DMS153 (cell line): ENCODE data around the gene EFHD2.
"Not testable (repeated sequence)": the region's sequence is repeated elsewhere in the genome, so short reads cannot be mapped to it uniquely, and the experiment has no call there.

Experiments
- DNase-seq: peaks from one replicate; lab custom pipeline; 2025; lab: John Stamatoyannopoulos, UW

EFHD2 gene

DNA sequence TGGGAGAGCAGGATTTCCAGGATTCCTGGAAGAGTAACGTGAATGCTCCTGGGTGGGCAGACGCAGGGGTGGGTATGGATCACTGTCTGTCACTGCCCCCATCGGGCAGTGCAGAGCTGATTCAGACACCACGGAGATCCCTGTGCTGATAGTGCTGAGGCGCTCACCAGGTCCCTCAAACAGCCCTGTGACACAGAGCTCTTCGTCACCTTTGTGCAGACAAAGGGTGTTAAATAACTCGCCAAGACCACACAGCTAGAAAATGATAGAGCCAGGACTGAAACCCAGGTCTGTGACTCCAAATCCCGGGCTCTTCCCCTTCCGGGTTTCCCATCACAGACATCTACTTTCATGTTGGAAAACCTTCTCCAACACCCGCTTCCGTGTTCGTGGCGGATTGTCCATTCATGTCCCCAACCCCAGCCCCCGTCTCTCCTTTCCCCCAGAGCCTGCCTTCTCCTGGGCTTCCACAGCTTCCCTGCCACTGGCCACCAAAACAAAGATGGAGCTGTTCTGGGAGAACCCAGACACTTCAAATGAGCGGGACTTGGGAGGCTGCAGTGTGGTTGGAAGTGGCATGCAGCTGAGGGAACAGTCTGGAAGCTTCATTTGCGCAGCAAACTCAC, 2.6 kb downstream of the EFHD2 start:
- DNase-seq: no peak

DNA sequence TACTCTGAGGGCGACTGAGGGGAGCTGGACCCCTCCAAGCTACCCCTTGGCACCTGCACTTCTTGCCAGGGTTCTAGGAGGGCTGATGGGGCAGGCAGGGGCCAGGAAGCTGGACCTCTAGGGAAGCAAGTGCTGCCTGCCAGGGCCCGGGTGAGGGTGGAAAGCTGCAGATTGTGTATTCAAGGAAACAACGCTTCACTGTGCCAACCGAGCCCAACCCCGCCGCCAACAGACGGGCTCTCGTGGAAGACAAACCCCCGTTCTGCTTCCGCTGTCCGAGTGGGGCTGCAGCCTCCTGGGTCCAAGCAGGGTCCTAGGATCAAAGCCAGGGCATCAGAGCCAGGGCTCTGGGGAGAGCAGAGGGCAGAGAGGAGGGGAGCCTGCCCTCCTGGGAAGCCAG, 3.2 kb downstream of the EFHD2 start:
- DNase-seq: no peak

DNA sequence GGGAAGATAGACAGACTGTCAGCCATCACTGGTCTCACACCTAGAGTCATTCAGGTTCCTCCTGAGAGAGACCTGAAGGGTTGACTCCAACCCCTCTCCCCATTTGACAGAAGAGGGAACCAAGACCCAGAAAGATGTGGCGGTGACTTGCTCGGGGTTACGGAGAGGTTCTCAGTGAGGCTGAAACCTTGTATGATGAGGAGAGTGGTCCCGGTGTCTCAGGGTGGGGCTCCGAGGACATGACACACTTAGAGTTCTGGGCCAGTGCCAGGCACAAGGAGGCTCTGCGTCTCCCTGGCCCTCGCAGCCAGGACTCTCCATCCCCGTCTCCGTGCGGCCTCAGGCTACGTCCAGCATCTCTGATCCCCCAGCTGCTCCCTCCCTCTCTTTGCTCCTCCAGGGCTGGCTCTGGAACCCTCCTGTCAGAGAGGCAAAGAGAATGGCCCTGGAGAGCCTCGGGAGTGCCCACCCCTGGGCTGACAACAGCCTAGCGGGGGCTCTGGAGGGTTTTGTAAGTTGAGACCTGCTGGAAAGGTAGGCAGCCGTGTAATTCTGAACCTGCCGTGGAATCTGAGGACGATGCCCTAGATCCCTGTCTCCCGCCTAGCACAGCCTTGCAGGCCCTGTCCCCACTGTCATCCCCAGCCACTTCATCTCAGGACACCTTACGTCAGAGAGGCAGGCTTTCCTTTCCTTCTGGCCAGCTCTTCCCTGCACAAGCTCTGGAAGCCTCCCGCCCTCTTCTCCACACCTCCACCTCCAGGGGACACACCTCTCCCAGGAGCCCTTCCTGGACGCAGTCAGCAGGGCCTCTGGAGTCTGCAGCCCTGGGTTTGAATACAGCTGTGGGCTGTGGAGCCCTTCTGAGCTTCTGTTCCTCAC, 4.1 kb downstream of the EFHD2 start:
- no peak for DNase-seq

DNA sequence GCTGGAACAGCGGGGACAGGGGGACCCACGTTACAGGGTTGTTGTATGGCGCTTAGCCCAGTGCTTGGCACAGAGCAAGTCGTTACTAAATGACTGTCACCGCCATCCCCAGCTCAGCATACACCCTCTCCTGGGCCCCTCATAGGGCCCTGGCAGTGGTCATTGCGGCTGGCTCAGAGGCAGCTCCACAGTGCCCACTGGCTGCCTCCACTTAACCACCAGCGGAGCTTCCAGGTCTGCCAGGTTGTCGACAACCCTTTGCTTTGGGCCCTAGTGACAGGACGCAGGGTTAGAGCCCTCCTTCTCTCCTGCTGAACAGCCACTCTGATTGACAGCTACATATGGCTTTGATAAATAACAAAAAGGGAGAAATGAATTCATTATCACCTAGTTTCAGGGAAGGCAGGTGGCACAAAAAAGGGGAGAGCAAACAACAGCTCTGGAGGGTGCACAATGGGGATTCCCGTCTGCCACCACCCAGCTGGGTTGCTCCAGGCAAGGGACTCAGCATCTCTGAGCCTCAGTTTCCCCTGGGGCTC, 4.8 kb downstream of the EFHD2 start:
- DNase-seq: no peak

DNA sequence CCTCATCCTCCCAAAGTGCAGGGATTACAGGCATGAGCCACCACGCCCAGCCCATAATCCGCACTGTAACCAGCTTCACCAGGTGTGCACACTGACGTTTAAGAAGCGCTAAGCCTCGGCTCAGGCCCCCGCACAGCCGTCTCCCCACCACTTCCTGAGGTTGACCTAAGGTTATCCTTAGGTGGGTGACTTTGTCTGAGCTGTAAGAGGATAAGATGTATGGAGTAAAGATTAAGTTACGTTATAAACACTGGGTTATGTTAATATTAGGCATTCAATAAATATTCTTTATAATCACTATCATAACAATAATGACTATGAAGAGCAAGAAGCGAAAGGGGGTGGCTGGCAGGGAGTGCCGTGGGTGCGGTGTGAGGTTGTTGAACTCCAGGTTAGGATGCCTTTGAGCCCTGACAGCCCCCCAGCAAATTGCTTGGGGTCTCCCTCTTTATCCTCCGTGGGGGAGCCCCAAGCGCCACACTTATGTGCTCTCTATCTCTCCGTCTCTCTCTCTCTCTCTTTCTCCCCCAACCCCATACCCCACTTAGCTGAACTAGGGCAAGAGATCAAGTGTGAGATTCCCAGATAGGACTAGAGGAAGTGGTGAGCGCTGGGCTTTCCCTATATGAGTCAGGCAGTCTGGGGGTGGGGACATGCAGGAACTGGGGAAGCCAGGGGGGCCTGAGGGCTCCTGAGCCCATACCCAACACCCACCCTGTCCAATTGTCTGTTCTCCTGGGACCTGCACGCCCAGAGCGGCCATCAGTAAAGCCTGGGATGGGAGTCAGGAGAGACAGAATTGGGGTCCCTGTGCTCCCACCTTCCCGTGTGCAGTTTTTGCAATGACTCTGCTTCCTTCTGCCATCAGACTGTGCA, 7.6 kb downstream of the EFHD2 start:
- no peak for DNase-seq

DNA sequence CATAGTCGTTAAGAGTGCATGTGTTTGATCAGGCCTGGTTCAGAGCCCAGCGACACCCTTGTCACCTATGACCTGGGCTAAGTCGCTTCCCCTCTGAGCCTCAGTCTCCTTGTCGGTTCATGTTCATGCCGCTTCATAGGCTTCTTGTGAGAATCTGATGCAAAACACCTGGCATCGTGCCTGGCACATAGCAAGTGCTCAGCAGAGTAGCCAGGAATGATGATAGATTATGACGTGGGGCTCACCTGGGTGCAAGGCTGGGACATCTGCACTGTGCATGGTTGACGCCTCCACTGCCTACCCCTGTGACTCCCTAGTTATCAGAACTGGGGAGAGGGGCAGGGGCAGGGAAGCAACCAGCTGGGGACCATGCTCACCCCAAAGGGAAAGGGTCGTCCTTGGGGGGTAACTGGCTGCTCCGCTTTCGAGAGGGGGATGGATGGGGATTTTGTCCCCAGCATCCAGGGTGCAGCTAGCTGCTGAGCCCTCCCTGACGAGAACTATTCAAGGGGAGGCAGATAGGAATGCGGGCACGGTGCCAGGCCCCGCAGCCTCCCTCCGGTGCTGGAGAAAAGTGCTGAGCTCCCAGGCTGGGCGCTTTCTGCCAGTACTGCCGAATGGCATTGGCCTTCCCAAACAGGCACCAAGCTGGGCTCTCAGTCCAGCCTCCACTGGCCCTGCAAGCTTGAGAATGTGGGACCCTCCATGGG, 9.3 kb downstream of the EFHD2 start:
- DNase-seq: no peak

DNA sequence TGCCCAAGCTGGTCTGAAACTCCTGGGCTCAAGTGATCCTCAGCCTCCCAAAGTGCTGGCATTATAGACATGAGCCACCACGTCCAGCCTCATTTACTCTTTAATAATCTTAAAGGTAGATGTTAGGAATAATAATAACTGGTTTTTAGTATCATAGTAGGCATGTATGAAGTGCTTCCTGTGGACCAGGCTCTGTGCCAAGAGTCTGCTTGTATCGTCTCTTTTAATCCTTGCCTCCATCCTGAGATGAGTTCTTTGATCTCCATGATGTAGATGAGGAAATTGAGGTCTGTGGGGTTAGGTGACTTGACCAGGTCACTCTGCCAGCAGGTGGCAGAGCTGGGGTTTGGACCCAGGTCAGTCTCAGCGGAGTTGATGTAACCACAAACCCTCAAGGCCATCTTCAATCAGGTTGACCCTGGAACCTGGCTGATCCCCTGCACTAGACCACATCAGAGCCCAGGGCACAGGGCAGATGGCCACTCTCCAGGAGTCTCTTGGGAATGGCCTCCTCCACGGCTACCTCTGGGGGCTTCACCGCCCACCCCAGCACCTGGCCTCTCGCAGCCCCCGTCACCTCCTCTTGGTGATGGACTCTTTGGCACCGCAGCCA, 11.3 kb downstream of the EFHD2 start:
- DNase-seq: no peak

DNA sequence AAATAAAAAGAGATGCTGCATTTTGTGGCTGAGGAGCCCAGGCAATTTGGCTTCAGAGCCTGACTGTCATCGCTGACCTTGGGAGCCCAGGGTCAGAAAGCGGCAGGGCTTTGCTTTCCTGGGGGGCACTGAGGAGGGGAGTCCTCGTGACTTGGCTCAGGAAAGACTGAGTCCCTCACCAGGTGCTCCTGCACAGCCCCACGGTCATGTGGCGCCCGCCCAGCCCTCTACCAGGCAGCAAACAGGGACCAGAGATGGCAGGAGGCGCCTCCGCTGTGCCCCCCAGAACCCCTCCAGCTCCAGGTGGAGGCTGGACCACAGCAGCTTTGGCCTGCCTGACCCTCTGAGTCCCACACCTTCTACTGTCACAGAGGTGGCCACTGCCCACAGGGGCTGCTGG, 13.2 kb downstream of the EFHD2 start:
- no peak for DNase-seq

DNA sequence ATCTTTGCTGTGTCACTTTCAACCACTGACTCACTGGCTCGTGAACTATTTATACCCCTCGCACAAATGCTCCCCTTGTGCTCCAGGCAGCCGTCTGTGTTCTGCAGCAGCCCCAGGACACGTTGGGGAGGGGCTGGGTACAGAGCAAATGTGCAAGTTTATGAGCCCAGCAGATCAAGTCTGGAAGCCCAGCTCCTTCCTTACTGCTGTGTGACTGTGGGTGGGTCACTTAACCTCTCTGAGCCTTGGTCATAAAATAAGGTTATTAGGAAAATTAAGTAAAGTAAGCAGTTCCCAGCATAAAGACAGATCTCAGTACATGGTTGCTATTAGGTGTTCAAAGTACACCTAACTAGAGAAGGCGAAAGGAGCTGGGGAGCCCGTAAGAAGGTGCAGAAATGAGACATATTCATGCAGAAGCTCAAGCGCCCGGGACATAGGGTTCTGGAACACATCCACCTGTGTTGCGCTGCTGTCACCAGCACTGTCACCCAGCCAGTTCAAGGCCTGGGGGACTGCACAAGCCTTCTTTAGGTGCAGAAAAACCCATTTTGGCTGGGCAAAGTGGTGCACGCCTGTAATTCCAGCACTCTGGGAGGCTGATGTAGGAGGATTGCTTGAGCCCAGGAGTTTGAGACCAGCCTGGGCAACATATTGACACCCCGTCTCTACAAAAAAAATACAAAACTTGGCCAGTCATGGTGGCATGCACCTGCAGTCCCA, 13.8 kb downstream of the EFHD2 start:
- no peak for DNase-seq

DNA sequence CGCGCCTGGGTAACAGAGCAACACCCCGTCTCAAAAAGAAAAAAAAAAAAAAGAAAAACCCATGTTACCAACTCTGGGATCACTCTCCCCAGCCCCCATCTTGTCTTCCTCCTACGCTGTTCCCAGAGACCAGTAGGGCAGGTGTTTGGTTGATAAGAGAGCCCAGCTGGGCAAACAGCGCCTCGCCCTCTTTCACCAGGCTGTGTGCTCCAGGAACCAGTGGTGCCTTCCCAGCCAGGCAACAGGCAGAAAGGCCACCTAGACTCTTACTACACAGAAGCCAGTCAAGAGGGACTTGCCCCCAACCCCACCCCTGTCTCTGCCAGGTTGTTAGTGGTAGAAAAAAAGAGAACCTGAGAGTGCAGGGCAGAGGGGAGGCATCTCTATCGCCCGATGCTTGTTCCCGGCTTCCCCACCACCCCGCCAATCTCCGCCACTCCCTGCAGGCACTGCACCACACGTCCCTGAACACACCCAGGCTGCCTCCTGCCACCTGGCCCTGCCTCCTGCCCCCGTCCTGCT, 14.5 kb downstream of the EFHD2 start:
- DNase-seq: peak; percentile 97

DNA sequence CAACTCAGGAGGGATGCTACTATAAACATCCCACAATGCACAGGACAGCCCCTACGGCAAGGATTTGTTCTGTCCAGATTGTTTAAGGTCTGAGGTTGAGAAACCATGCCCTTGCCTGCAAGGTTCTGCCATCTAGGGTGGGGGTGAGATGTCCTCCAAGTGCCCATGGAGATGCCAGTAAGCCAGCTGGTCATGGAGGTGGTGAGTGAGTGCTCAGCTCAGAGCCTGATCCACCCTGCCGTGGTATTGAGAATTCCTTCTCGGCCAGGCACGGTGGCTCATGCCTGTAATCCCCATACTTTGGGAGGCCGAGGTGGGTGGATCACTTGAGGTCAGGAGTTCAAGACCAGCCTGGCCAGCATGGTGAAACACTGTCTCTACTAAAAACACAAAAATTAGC, 15.3 kb downstream of the EFHD2 start:
- DNase-seq: no peak

DNA sequence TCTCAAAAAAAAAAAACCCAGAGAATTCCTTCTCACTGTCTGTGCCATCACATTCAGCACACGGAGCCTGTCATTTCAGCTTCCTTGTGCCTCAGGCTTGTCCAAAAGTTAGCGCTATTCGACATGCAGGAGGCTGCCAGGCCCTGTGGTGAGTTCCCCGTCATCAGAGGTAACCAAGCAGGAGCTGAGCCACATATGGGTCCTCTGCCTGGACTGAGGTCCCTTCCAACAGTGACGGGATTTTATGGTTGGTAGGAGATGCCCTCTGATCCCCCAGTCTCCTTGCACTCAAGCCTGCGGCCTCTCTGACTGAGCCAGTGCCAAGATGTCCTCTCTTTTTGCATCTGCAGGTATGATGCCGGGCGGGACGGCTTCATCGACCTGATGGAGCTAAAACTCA, 15.8 kb downstream of the EFHD2 start:
- DNase-seq: no peak

DNA sequence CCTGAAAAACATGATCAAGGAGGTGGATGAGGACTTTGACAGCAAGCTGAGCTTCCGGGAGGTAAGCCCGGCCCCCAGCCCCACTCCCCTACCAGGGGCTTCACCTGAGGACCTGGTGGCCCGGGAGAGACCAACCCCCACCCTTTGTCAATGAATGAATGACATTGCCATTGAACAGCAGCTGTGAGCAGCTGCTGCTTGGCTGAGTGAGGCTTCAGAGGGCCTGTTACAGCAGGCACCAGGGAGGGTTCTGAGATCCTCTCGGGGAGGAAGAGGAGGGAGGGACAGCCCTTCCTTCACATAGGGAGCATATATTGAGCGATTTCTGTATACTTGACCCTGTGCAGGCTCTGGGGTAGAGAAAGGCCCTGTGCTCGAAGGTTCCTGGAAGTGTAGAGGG, 16.3 kb downstream of the EFHD2 start:
- DNase-seq: no peak

DNA sequence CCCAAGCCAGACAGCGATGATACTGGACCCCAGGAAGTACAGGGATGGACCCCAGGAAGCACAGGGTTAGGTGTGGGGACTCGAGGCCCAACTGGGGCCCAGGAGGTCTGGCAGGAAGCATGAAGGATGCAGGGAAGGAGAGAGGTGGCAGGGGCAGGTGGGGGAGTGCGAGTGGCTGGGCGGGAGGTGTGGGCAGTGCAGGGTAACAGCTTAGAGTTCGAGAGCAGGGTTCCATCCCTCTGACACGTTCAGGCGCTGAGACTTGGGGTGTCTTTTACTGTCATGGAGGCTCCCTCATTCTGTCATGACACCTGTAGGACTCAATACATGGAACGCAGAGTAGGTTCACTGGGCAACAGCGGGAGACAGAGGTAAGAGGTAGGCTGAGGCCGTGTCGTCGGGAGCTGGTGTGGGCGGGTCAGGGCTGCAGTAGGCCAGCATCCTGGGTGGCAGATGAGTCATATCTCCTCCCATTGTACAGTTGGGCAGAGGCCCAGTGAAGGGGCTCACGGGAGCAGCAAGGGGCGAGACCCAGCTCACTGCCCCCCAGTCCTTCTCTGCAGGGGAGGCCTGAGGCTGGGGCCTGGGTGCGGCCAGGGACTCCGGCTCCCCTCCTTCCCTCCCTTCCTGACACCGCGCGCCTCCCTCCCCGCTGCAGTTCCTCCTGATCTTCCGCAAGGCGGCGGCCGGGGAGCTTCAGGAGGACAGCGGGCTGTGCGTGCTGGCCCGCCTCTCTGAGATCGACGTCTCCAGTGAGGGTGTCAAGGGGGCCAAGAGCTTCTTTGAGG, 17.0 kb downstream of the EFHD2 start:
- no peak for DNase-seq

DNA sequence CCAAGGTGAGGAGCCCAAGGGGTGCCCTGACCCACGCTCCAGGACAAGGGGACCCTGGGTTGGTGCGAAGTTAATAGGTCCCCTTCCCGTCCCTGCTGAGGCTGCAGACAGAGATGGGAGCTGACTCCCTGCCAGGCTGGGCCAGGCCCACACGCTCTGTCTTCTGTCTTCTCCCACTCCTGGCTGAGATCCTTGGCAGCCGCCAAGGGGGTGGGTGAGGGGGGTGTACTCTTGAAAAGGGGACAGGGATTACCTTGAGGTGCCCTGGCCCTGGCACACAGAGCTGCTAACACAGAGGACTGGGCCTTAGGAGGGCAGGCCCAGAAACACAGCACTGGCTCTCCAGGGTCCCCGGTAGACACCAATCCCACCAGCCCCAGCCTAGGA, 17.6 kb downstream of the EFHD2 start:
- DNase-seq: no peak

DNA sequence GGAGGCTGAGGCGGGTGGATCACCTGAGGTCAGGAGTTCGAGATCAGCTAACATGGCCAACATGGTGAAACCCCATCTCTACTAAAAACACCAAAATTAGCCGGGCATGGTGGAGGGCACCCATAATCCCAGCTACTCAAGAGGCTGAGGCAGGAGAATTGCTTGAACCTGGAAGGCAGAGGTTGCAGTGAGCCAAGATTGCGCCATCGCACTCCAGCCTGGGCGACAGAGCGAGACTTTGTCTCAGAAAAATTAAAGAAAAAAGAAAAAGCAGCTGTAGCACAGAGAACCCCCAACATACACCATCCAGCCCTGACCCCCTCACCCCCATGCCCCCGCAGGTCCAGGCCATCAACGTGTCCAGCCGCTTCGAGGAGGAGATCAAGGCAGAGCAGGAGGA, 18.6 kb downstream of the EFHD2 start:
- not testable (repeated sequence) for DNase-seq

DNA sequence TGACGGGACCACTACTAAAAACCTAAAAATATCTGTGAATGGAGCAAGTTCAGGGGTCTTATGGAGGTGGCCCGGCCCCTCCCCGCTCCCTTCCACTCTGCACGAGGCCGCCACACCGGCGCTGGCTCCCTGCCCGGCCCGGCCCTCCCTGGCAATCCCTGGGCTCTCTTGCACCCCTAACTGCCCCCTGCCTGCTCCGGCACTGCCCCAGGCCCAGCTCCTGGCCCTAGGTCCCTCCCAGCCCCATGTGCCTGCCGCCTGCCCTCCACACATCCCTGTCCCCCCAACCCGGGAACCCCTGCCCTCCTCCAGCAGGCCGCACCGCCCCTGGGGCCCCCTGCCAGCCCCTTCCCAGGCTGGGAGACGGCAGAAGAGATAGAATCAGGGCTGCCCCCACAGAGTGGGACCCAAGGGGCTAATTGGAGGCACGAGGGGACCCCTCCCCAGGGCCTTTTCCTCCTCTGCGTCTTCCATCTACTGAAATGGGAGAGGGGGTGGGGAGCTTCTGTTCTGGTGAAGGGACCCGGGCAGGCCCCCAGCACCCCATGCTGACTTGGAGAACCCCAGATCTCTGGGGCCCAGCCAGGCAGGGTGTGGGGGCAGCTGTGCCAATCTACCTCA, 19.2 kb downstream of the EFHD2 start:
- no peak for DNase-seq

DNA sequence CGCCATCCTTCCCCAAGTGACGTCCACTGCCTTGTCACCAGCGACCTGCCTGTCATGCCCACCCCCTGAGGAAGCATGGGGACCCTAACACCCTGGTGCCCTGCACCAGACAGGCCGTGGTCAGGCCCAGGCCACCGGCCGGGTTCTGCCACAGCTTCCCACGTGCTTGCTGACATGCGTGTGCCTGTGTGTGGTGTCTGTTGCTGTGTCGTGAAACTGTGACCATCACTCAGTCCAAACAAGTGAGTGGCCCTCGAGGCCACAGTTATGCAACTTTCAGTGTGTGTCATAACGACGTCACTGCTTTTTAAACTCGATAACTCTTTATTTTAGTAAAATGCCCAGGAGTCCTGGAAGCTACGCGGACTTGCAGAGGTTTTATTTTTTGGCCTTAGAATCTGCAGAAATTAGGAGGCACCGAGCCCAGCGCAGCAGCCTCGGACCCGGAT, 20.0 kb downstream of the EFHD2 start:
- DNase-seq: no peak
